Esophagus squamous epithelium (tissue), 5 donors: ENCODE data around the gene CD109. TPM values are rescaled to one million over a fixed set of nuclear protein-coding genes. Genes with fewer than 3 reads are reported as not detected.

ENCODE experiments used
- DNase-seq: peaks from one replicate; lab custom pipeline; 2025; lab: John Stamatoyannopoulos, UW
- H3K27ac ChIP-seq, 4 donors: fragments of 200-600 bp; sonication (generic); one replicate each; pipeline ENCODE4 v1.5.1; 2016 to 2019; ENCODE audit warnings: mild to moderate bottlenecking in 1 of 4
- H3K27me3 ChIP-seq, 4 donors: fragments of 200-600 bp; sonication (generic); 1 replicate in 3 of 4; 2 replicates in 1 of 4; pipeline versions ENCODE4 v1.5.1 to v1.6.0; 2017 to 2021; ENCODE audit warnings: antibody characterized with exemption in 1 of 4
- H3K36me3 ChIP-seq, 3 donors: fragments of 200-600 bp; sonication (generic); one replicate each; pipeline ENCODE4 v1.5.1; 2016 to 2019
- H3K4me1 ChIP-seq, 3 donors: fragments of 200-600 bp; sonication (generic); one replicate each; pipeline ENCODE4 v1.5.1; 2017 to 2019
- H3K4me3 ChIP-seq, 4 donors: fragments of 200-600 bp; sonication (generic); 1 replicate in 3 of 4; 2 replicates in 1 of 4; pipeline ENCODE4 v1.5.1; 2016 to 2019; ENCODE audit warnings: mild to moderate bottlenecking in 2 of 4, moderate library complexity in 1 of 4
- H3K9me3 ChIP-seq, 3 donors: fragments of 200-600 bp; sonication (generic); one replicate each; pipeline ENCODE4 v1.5.1; 2016 to 2019
- CTCF ChIP-seq, 6 experiments: fragments of 450-650 bp in 4 of 6; fragments of 200-600 bp in 2 of 6; sonication (generic) in 2 of 6; IDR thresholded peaks; one replicate each; pipeline ENCODE4 v1.5.1; 2016 to 2019; ENCODE audit warnings: antibody characterized with exemption in 6 of 6, mild to moderate bottlenecking in 4 of 6, moderate library complexity in 4 of 6
- POLR2A ChIP-seq, 4 donors: fragments of 450-650 bp; IDR thresholded peaks; one replicate each; pipeline ENCODE4 v1.6.1; 2017; ENCODE audit warnings: antibody characterized with exemption in 4 of 4, mild to moderate bottlenecking in 4 of 4, moderate library complexity in 3 of 4
- WGBS, 2 donors: methylation state at CpG; one replicate each; pipeline ENCODE4 v1.1.5; 2018; 5-methylcytosine and 5-hydroxymethylcytosine counted together
- intact Hi-C: fragments of 100-400 bp; cut with DNase I; formaldehyde crosslinking; loops from one replicate; pipeline ENCODE4 v1.15.0; 2022
- total RNA-seq, 4 donors: library from RNA; depleted of rRNA; stranded (reverse); fragments of >200 nt; gene quantifications; one replicate each; pipeline ENCODE4 v1.1.0, GENCODE V29; 2016
- donor health status: DM: yes; HTN: yes; CAD: no.

CD109 gene
- total RNA-seq, 4 donors from 2014 or later, result 27.0 to 57.9 (median 41.3) TPM

GRCh38 chr6:73867411-73867810 is 171.4 kb downstream of the CD109 start:
- no peak overlapping the region for H3K4me3 ChIP-seq
- intact Hi-C loops, result no loop called here
- 64 to 78% methylated on average over 3 of the region's 3 CpGs for WGBS, 2 donors

DNA sequence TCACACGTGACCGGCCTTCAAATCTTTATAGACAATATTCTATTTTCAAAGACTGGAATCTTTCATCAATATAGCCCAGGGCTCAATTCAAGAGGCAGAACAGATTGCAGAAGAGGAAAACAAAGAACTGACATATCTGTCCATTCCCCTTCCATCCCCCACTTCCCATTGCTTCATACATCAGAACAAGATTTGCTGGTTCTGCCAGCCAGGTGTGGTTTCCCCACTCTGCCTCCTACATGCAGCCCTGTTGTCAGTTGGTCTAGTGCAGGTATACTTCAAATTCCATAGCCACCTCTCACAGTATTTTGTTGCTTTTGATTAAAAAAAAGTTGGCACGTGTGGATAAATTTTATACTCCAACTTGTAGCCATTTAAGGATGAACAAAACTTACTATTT is 174.9 kb downstream of the CD109 start:
- WGBS, 2 donors, result 72 to 74% methylated on average over 3 of the region's 3 CpGs

More at GRCh38 chr6:73867411-73867810, 171.4 kb downstream of the CD109 start:
- Histone ChIP-seq H3K36me3 (no peaks in the 10 kb centered on the region), H3K4me1 (no peaks in the 10 kb centered on the region), H3K27ac (no peak overlapping the region), H3K27me3 (no peaks in the 10 kb centered on the region), H3K9me3 (no peaks in the 10 kb centered on the region)
- no peak for DNase-seq
- TF ChIP-seq CTCF (IDR thresholded peaks at IDR 0.05), result no peak
- no peak for TF ChIP-seq POLR2A (IDR thresholded peaks at IDR 0.05)

DNA sequence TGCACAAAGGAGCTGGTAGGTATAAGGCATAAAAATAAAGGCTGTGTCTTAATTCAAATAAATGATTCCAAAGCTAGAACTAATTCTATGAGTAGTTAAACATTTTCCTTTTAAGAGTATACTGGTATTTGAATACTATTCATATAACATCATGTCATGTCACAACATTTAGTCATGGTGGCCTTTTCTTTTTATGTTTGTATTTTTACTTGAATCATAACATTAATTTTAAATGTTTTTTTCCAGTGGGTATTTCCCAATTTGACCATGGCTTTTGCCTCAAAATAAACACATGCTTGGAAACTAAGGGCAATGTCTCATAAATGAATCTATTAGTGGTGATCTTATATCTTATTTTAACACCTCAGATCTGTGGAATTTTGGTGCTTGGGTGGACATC is 177.1 kb downstream of the CD109 start:
- DNase-seq, result no peak
- Histone ChIP-seq H3K4me1 (no peaks in the 10 kb centered on the region), H3K27ac (no peak overlapping the region), H3K4me3 (no peak overlapping the region), H3K9me3 (no peaks in the 10 kb centered on the region), H3K27me3 (no peaks in the 10 kb centered on the region), H3K36me3 (no peaks in the 10 kb centered on the region)
- intact Hi-C loops, result no loop called here
- TF ChIP-seq POLR2A (IDR thresholded peaks at IDR 0.05), result no peak
- no peak for TF ChIP-seq CTCF (IDR thresholded peaks at IDR 0.05)

More for the DNA sequence above, 174.9 kb downstream of the CD109 start:
- Histone ChIP-seq H3K4me3 (no peak overlapping the region), H3K4me1 (no peaks in the 10 kb centered on the region), H3K36me3 (no peaks in the 10 kb centered on the region), H3K9me3 (no peaks in the 10 kb centered on the region), H3K27me3 (no peaks in the 10 kb centered on the region), H3K27ac (no peak overlapping the region)
- DNase-seq, result no peak
- intact Hi-C loops, result no loop called here
- no peak for TF ChIP-seq POLR2A (IDR thresholded peaks at IDR 0.05)
- no peak for TF ChIP-seq CTCF (IDR thresholded peaks at IDR 0.05)

Other genes starting within 250 kb of the CD109 start
- 10 to 100 TPM in 2 of 4 donors, 1 to 10 TPM in 2; 3.0 to 15.4 (median 10.1) TPM for gene CGAS, start 243.9 kb upstream of the CD109 start, total RNA-seq
- gene MTO1, start 234.5 kb upstream of the CD109 start, total RNA-seq, result 10 to 100 TPM; 19.5 to 27.8 (median 24.3) TPM
- gene EEF1A1, start 175.2 kb upstream of the CD109 start, total RNA-seq, result over 10,000 TPM in 1 of 4 donors, 1,000 to 10,000 TPM in 3; 4,136 to 11,610 (median 7,059) TPM
- gene SLC17A5, start 42.2 kb upstream of the CD109 start, total RNA-seq, result 10 to 100 TPM in 2 of 4 donors, 1 to 10 TPM in 2; 6.7 to 13.7 (median 9.9) TPM